Panc1 (cell line): Measurements from ENCODE around the gene PLD1.

Source experiments
- CTCF ChIP-seq: fragments of 450-650 bp; IDR thresholded peaks from 2 replicates; pipeline ENCODE4 v1.5.1; 2017; ENCODE audit warnings: mild to moderate bottlenecking
- POLR2AphosphoS5 ChIP-seq: IDR thresholded peaks from 2 replicates; pipeline ENCODE4 v1.6.1; 2012; ENCODE audit warnings: mild to moderate bottlenecking, low read depth, low read length, moderate library complexity
- TCF7L2 ChIP-seq: IDR thresholded peaks from 2 replicates; pipeline ENCODE4 v1.6.1; 2011; ENCODE audit warnings: mild to moderate bottlenecking, low read depth, low read length, inconsistent platforms

- peak; percentile 15; the same call in 1 of the 2 replicates for TF ChIP-seq CTCF
- TF ChIP-seq POLR2AphosphoS5 = no peak
- no peak for TF ChIP-seq TCF7L2
Observed at GRCh38 chr3:171813897-171814460, 3.7 kb upstream of the PLD1 start.
